ENCODE results near the gene TSG101. TPM values are rescaled to one million over a fixed set of nuclear protein-coding genes. Genes with fewer than 3 reads are reported as not detected.

Gene TSG101
- total RNA-seq, 1 experiment from 2014 or later, result 79.1 TPM

- no peak for TF ChIP-seq SIN3A (IDR thresholded peaks at IDR 0.05; ENCODE audit: borderline replicate concordance, insufficient read depth, low read depth, low read length)
- TF ChIP-seq, protein P1, sequence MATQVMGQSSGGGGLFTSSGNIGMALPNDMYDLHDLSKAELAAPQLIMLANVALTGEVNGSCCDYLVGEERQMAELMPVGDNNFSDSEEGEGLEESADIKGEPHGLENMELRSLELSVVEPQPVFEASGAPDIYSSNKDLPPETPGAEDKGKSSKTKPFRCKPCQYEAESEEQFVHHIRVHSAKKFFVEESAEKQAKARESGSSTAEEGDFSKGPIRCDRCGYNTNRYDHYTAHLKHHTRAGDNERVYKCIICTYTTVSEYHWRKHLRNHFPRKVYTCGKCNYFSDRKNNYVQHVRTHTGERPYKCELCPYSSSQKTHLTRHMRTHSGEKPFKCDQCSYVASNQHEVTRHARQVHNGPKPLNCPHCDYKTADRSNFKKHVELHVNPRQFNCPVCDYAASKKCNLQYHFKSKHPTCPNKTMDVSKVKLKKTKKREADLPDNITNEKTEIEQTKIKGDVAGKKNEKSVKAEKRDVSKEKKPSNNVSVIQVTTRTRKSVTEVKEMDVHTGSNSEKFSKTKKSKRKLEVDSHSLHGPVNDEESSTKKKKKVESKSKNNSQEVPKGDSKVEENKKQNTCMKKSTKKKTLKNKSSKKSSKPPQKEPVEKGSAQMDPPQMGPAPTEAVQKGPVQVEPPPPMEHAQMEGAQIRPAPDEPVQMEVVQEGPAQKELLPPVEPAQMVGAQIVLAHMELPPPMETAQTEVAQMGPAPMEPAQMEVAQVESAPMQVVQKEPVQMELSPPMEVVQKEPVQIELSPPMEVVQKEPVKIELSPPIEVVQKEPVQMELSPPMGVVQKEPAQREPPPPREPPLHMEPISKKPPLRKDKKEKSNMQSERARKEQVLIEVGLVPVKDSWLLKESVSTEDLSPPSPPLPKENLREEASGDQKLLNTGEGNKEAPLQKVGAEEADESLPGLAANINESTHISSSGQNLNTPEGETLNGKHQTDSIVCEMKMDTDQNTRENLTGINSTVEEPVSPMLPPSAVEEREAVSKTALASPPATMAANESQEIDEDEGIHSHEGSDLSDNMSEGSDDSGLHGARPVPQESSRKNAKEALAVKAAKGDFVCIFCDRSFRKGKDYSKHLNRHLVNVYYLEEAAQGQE (IDR thresholded peaks at IDR 0.05; ENCODE audit: insufficient read depth in 1 of 2, low read depth in 2 of 2, low read length in 1 of 2), result no peak
- TF ChIP-seq POLR2AphosphoS5 (IDR thresholded peaks at IDR 0.05; ENCODE audit: low read depth, low read length), result no peak
- TF ChIP-seq TCF7L2 (IDR thresholded peaks at IDR 0.05; ENCODE audit: low read depth, low read length), result no peak
- no peak for TF ChIP-seq CTCF (IDR thresholded peaks at IDR 0.05)
- in situ Hi-C loops (cut with HindIII; ENCODE audit: low pct_unique_long_range_greater_than_20kb, low sequenced_read_pairs), result no loop called here
- Histone ChIP-seq H3K4me3 (ENCODE audit: low read depth in 2 of 2, low read length in 2 of 2) (no peak overlapping the region), H3K9me3 (ENCODE audit: control insufficient read depth, insufficient read depth, low read depth, low read length) (no peaks in the 10 kb centered on the region), H3K27me3 (ENCODE audit: control insufficient read depth, insufficient read depth, low read length) (no peaks in the 10 kb centered on the region), H3K4me1 (ENCODE audit: control insufficient read depth, insufficient read depth, low read length) (no peaks in the 10 kb centered on the region), H3K27ac (ENCODE audit: low read length) (no peak overlapping the region), H3K36me3 (ENCODE audit: control insufficient read depth, insufficient read depth, low read length) (peaks cover 5% of the 10 kb centered on the region; the same call in 1 of the 2 replicates)
- intact Hi-C loops (cut with micrococcal nuclease; ENCODE audit: unreplicated experiment), result no loop called here
- ATAC-seq (no peak), DNase-seq (ENCODE audit: low read depth, low spot score) (no peak)
- ChIA-PET CTCF (no interaction called here), POLR2A (no interaction called here)
- no TSS peak for BruUV-seq (replicated peaks)
Measured at GRCh38 chr11:18502352-18502751, 24.4 kb downstream of the TSG101 start.

DNA sequence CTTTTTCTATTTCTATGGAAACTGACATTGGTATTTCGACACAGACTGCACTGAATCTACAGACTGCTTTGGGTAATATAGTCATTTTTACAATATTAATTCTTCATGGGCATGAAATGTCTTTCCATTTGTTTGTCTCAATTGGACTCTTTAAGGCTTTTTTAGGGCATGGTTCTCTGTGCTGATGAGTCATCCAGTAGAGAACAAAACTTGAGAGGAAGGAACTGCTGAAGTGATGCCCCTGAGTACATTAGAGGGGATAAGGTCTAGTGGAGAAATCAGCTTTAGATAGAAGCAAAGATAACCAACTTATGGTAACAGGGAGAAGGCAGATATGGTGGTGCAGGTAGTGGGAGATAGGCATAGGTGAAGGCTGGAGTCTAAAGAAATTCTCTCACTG is 25.1 kb downstream of the TSG101 start:
- no peak for TF ChIP-seq TCF7L2 (IDR thresholded peaks at IDR 0.05; ENCODE audit: low read depth, low read length)
- TF ChIP-seq SIN3A (IDR thresholded peaks at IDR 0.05; ENCODE audit: borderline replicate concordance, insufficient read depth, low read depth, low read length), result no peak
- TF ChIP-seq CTCF (IDR thresholded peaks at IDR 0.05), result no peak
- no peak for TF ChIP-seq POLR2AphosphoS5 (IDR thresholded peaks at IDR 0.05; ENCODE audit: low read depth, low read length)
- TF ChIP-seq, protein P1 (IDR thresholded peaks at IDR 0.05; ENCODE audit: insufficient read depth in 1 of 2, low read depth in 2 of 2, low read length in 1 of 2), result no peak
- Histone ChIP-seq H3K36me3 (ENCODE audit: control insufficient read depth, insufficient read depth, low read length) (peaks cover 5% of the 10 kb centered on the region; the same call in 1 of the 2 replicates), H3K4me1 (ENCODE audit: control insufficient read depth, insufficient read depth, low read length) (no peaks in the 10 kb centered on the region), H3K27ac (ENCODE audit: low read length) (no peak overlapping the region), H3K27me3 (ENCODE audit: control insufficient read depth, insufficient read depth, low read length) (no peaks in the 10 kb centered on the region), H3K4me3 (ENCODE audit: low read depth in 2 of 2, low read length in 2 of 2) (no peak overlapping the region), H3K9me3 (ENCODE audit: control insufficient read depth, insufficient read depth, low read depth, low read length) (no peaks in the 10 kb centered on the region)
- POLR2A ChIA-PET, result no interaction called here
- in situ Hi-C loops (cut with HindIII; ENCODE audit: low pct_unique_long_range_greater_than_20kb, low sequenced_read_pairs), result no loop called here
- ATAC-seq (no peak), DNase-seq (ENCODE audit: low read depth, low spot score) (no peak)
- no TSS peak for BruUV-seq (replicated peaks)
- CTCF ChIA-PET, result no interaction called here
- intact Hi-C loops (cut with micrococcal nuclease; ENCODE audit: unreplicated experiment), result no loop called here

All from Panc1 (cell line).